Naive B cell (primary cell): Measurements from ENCODE around the gene DOCK8. TPM values are rescaled to one million over a fixed set of nuclear protein-coding genes. Genes with fewer than 3 reads are reported as not detected.

Experiments
- ATAC-seq, 2 donors: fragments of 150-1000 bp; cut with Tn5 transposase; 2 replicates each; pipeline ENCODE4 v1.10.0; 2021; ENCODE audit warnings: low read depth in 2 of 2, mild to moderate bottlenecking in 2 of 2, moderate library complexity in 2 of 2
- DNase-seq: peaks from one replicate; pipeline ENCODE4 v3.0.0; 2022
- H3K27ac Mint-ChIP-seq, 6 donors: one replicate each; pipeline ENCODE4 v1.8.0; 2020 to 2022; ENCODE audit warnings: mild to moderate bottlenecking in 6 of 6, mixed read lengths in 6 of 6, moderate library complexity in 5 of 6, inconsistent platforms in 2 of 6
- H3K27me3 Mint-ChIP-seq, 3 donors: one replicate each; pipeline ENCODE4 v1.8.0; 2021 to 2022; ENCODE audit warnings: mixed read lengths in 3 of 3, mild to moderate bottlenecking in 1 of 3
- H3K36me3 Mint-ChIP-seq, 2 donors: one replicate each; pipeline ENCODE4 v1.8.0; 2020 to 2022; ENCODE audit warnings: mixed read lengths in 2 of 2, inconsistent platforms in 1 of 2, mild to moderate bottlenecking in 1 of 2
- H3K4me1 Mint-ChIP-seq, 3 donors: one replicate each; pipeline ENCODE4 v1.8.0; 2020 to 2022; ENCODE audit warnings: mixed read lengths in 3 of 3, inconsistent platforms in 1 of 3, mild to moderate bottlenecking in 1 of 3, moderate library complexity in 1 of 3
- H3K4me3 Mint-ChIP-seq, 8 donors: one replicate each; pipeline ENCODE4 v1.8.0; 2020 to 2022; ENCODE audit warnings: mild to moderate bottlenecking in 8 of 8, mixed read lengths in 8 of 8, moderate library complexity in 8 of 8, inconsistent platforms in 2 of 8
- H3K9me3 Mint-ChIP-seq, 7 donors: one replicate each; pipeline ENCODE4 v1.8.0; 2020 to 2022; ENCODE audit warnings: mixed read lengths in 7 of 7, mild to moderate bottlenecking in 5 of 7, inconsistent platforms in 2 of 7, moderate library complexity in 1 of 7
- polyA plus RNA-seq, 6 donors: library from polyadenylated mRNA; unstranded; fragments of 300-500 nt; fragmentation: Illumina TruSeq; gene quantifications; one replicate each; pipeline ENCODE4 v1.2.3, GENCODE V29; 2021; ENCODE audit warnings: low read depth in 6 of 6

The DOCK8 gene
- polyA plus RNA-seq, 6 donors from 2014 or later, result 15.3 to 109 (median 76.5) TPM

DNA sequence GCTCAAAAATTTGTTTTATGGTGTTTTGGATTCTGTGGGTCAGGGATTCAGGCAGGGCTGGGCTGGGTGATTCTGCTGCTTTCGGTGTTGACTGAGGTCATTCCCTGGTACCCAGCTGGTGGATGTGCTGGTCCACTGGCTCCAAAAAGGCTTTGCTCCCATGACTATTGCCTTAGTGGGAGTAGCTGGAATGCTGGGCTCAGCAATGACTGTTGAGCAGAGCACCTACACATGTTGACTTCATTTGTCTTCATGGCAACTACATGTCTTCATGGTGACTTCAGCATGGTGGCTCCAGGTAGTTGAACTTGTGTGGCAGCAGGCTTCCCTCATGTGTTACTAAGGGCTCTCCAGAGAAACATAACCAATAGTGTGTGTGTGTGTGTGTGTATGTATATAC, 297.2 kb downstream of the DOCK8 start:
- Mint-ChIP-seq H3K4me3 (no peak overlapping the region), H3K9me3 (peaks cover 0 to 4% (median 0%) of the 10 kb centered on the region in 7 donors), H3K27ac (peak overlapping the region in 1 of 6 donors; percentile 39), H3K27me3 (peaks cover 9 to 36% (median 17%) of the 10 kb centered on the region in 3 donors), H3K4me1 (peaks cover 0 to 5% (median 0%) of the 10 kb centered on the region in 3 donors), H3K36me3 (no peaks in the 10 kb centered on the region)
- DNase-seq, result no peak
- no peak for ATAC-seq

DNA sequence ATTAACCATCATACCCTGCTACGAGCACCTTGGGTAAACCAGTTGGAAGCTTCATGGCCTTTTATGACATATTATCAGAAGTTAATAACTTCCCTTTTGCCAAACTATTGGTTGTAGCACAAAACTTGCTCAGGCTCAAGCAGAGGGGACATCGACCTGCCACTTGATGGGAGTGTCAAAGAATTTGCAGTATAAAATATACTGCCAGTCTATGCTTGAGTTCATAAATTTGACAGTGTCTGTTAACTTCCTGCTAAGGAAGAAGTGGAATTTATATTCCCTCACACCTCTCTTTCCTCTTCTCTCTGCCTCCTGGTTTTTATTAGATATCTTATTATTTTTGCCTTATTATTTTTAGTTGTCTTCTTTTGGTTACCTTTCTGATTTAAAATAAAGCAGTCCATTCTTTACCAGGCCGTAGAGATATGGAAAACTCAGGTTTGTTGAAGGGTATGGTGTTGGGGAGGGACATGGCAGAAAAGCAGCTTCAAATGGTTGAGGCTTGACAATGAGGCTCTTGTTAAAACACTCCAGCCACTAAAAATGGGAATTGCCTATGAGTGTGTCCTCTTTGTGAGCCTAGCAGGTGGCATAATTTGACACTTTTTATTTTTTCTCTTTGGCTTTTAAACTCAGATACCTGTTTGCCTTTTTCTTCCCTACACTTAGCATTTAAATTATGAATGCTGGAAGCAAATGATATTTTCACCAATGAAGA, 298.0 kb downstream of the DOCK8 start:
- DNase-seq (no peak), ATAC-seq (no peak)
- Mint-ChIP-seq H3K9me3 (peaks cover 0 to 4% (median 0%) of the 10 kb centered on the region in 7 donors), H3K4me1 (peaks cover 0 to 5% (median 0%) of the 10 kb centered on the region in 3 donors), H3K27me3 (peaks cover 9 to 44% (median 16%) of the 10 kb centered on the region in 3 donors), H3K27ac (peak overlapping the region in 1 of 6 donors; percentile 6), H3K4me3 (no peak overlapping the region), H3K36me3 (no peaks in the 10 kb centered on the region)

Other genes starting within 250 kb of the DOCK8 start
- 1 to 10 TPM in 4 of 6 donors, under 1 TPM in 2; 0.66 to 2.9 (median 1.5) TPM for gene WASHC1, start 185.4 kb upstream of the DOCK8 start, polyA plus RNA-seq
- gene FOXD4, start 96.4 kb upstream of the DOCK8 start, polyA plus RNA-seq, result not detected
- 10 to 100 TPM; 16.4 to 60.3 (median 26.9) TPM for gene ZNG1A, start 35.8 kb upstream of the DOCK8 start, polyA plus RNA-seq